A673 (cell line): Measurements from ENCODE around the gene SLC6A9. TPM values are rescaled to one million over a fixed set of nuclear protein-coding genes. Genes with fewer than 3 reads are reported as not detected.

Experiments
- BruUV-seq: library from RNA; stranded (reverse); fragments of 400-500 nt; replicated peaks from 2 replicates; lab custom pipeline; 2021; lab: Mats Ljungman, UMichigan
- CTCF ChIA-PET: fragments of 300-600 bp; sonication (Branson Sonifier 250); formaldehyde crosslinking; loops from one replicate; lab custom pipeline; 2022; ENCODE audit warnings: antibody characterized with exemption; lab: Charles Lee
- POLR2A ChIA-PET: fragments of 300-600 bp; sonication (Branson Sonifier 250); formaldehyde crosslinking; loops from one replicate; lab custom pipeline; 2022; ENCODE audit warnings: antibody characterized with exemption; ENCODE audit not compliant: low non-redundant PET; lab: Charles Lee
- DNase-seq: peaks from one replicate; pipeline ENCODE4 v3.0.0-alpha.2; 2015; ENCODE audit warnings: low spot score
- H3K27ac ChIP-seq: fragments of 200-600 bp; sonication (generic); 2 replicates; pipeline ENCODE4 v1.5.1; 2016; ENCODE audit warnings: mixed run types, low read depth, mild to moderate bottlenecking, mixed read lengths, antibody characterized with exemption, low read length; ENCODE audit not compliant: poor library complexity, severe bottlenecking
- H3K27me3 ChIP-seq: fragments of 200-600 bp; sonication (generic); replicated peaks from 2 replicates; pipeline ENCODE4 v1.6.1; 2017; ENCODE audit warnings: mixed run types, low read depth, mild to moderate bottlenecking, mixed read lengths, antibody characterized with exemption, low read length; ENCODE audit not compliant: insufficient read depth, poor library complexity
- H3K36me3 ChIP-seq: fragments of 200-600 bp; sonication (generic); 2 replicates; pipeline ENCODE4 v1.6.1; 2016; ENCODE audit warnings: mixed run types, mild to moderate bottlenecking, mixed read lengths, antibody characterized with exemption, low read length; ENCODE audit not compliant: insufficient read depth, poor library complexity, severe bottlenecking
- H3K4me1 ChIP-seq: fragments of 200-600 bp; sonication (generic); 2 replicates; pipeline ENCODE4 v1.6.1; 2017; ENCODE audit warnings: mixed run types, mild to moderate bottlenecking, mixed read lengths, antibody characterized with exemption, low read length; ENCODE audit not compliant: insufficient read depth, poor library complexity, severe bottlenecking
- H3K4me3 ChIP-seq: fragments of 200-600 bp; sonication (generic); 2 replicates; pipeline ENCODE4 v1.5.1; 2016; ENCODE audit warnings: low read depth, mixed run types, mild to moderate bottlenecking, mixed read lengths, low read length; ENCODE audit not compliant: poor library complexity, severe bottlenecking
- H3K9me3 ChIP-seq: fragments of 200-600 bp; sonication (generic); 2 replicates; pipeline ENCODE4 v1.6.1; 2016; ENCODE audit warnings: mixed run types, low read depth, mild to moderate bottlenecking, mixed read lengths, antibody characterized with exemption, low read length; ENCODE audit not compliant: poor library complexity, severe bottlenecking
- CTCF ChIP-seq: fragments of 300-800, 200-600 bp; sonication (generic); conservative IDR thresholded peaks from 2 replicates; pipeline ENCODE4 v1.5.1; 2017; ENCODE audit warnings: low read depth, mild to moderate bottlenecking, antibody characterized with exemption, low read length, moderate library complexity, mixed read lengths
- EZH2 ChIP-seq: fragments of 200-600 bp; sonication (generic); IDR thresholded peaks from 2 replicates; pipeline ENCODE4 v1.6.1; 2017; ENCODE audit warnings: borderline replicate concordance, low read depth, mild to moderate bottlenecking, mixed read lengths, antibody characterized with exemption, low read length; ENCODE audit not compliant: poor library complexity, severe bottlenecking
- intact Hi-C: fragments of 100-400 bp; cut with micrococcal nuclease; formaldehyde crosslinking; loops from one replicate; pipeline ENCODE4 v1.10.0; 2022; ENCODE audit not compliant: unreplicated experiment
- total RNA-seq: library from RNA; stranded (reverse); gene quantifications from 2 replicates; pipeline ENCODE4 v1.2.3, GENCODE V29; 2021

SLC6A9 gene
- total RNA-seq, 1 experiment from 2014 or later: 31.4 TPM

GRCh38 chr1:44034423-44034822 is 3.2 kb upstream of the SLC6A9 start:
- no peaks in the 10 kb centered on the region for H3K36me3 ChIP-seq
- CTCF ChIA-PET: interaction anchor here (1.2 kb wide), 1 partner anchor 271 kb away, joined by 3 read pairs; no protein-coding TSS in a partner anchor
- H3K4me3 ChIP-seq: no peak overlapping the region
- TF ChIP-seq CTCF: no peak
- no peak for TF ChIP-seq EZH2
- peaks cover 27% of the 10 kb centered on the region for H3K4me1 ChIP-seq
- H3K27ac ChIP-seq: no peak overlapping the region
- POLR2A ChIA-PET: interaction anchor here (0.6 kb wide), 2 partner anchors 202 to 493 kb away, joined by 3 to 8 read pairs; no protein-coding TSS in a partner anchor
- BruUV-seq: no TSS peak
- intact Hi-C loops: no loop called here
- H3K27me3 ChIP-seq: no peaks in the 10 kb centered on the region
- H3K9me3 ChIP-seq: no peaks in the 10 kb centered on the region
- DNase-seq: no peak

GRCh38 chr1:44033756-44034155 is 2.5 kb upstream of the SLC6A9 start:
- intact Hi-C loops: no loop called here
- CTCF ChIA-PET: interaction anchor here (0.6 to 1.2 kb wide), 2 partner anchors 39 to 271 kb away, joined by 3 read pairs; no protein-coding TSS in a partner anchor
- POLR2A ChIA-PET: no interaction called here
- no peaks in the 10 kb centered on the region for H3K27me3 ChIP-seq
- DNase-seq: no peak
- no TSS peak for BruUV-seq
- H3K36me3 ChIP-seq: no peaks in the 10 kb centered on the region
- peaks cover 31% of the 10 kb centered on the region for H3K4me1 ChIP-seq
- H3K4me3 ChIP-seq: no peak overlapping the region
- H3K27ac ChIP-seq: no peak overlapping the region
- no peak for TF ChIP-seq CTCF
- TF ChIP-seq EZH2: no peak
- no peaks in the 10 kb centered on the region for H3K9me3 ChIP-seq

- H3K27me3 ChIP-seq: no peaks in the 10 kb centered on the region
- POLR2A ChIA-PET: no interaction called here
- no peak for DNase-seq
- H3K9me3 ChIP-seq: no peaks in the 10 kb centered on the region
- intact Hi-C loops: no loop called here
- no peak overlapping the region for H3K4me3 ChIP-seq
- H3K36me3 ChIP-seq: no peaks in the 10 kb centered on the region
- CTCF ChIA-PET: interaction anchor here (0.6 kb wide), 1 partner anchor 38 kb away, joined by 3 read pairs; no protein-coding TSS in a partner anchor
- no TSS peak for BruUV-seq
- no peak overlapping the region for H3K27ac ChIP-seq
- peaks cover 31% of the 10 kb centered on the region for H3K4me1 ChIP-seq
- TF ChIP-seq EZH2 (no peak), CTCF (no peak)
Observed at GRCh38 chr1:44033041-44033575, 1.8 kb upstream of the SLC6A9 start.
